Kidney capillary endothelial cell (primary cell): ENCODE results near the gene FREM1.

ENCODE experiments used
- DNase-seq: peaks from one replicate; pipeline ENCODE4 v3.0.0-alpha.2; 2018; ENCODE audit warnings: low spot score

Gene FREM1

DNA sequence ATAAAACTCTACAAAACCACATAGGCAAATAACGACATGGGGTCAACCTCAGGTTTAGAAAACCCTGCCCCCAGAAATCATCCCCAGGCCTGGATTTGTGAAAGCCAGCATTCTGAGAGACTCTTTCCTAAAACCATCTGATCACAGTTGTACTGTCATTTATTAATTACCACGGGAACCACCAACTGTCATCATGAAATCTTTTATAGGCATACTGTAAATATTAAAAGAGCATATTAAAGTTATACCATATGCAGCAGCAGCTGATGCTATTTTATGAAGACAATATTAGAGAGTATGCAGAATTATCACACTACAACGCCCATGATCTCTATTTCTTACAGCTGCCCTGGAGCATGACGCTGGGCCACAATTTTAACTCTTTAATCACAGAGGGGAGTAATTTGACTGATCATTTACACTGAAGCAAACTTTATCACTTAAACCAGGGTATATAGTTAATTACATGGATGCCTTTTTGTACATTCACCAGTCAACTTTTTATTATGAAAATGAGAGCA, 208.0 kb downstream of the FREM1 start:
- DNase-seq: no peak

DNA sequence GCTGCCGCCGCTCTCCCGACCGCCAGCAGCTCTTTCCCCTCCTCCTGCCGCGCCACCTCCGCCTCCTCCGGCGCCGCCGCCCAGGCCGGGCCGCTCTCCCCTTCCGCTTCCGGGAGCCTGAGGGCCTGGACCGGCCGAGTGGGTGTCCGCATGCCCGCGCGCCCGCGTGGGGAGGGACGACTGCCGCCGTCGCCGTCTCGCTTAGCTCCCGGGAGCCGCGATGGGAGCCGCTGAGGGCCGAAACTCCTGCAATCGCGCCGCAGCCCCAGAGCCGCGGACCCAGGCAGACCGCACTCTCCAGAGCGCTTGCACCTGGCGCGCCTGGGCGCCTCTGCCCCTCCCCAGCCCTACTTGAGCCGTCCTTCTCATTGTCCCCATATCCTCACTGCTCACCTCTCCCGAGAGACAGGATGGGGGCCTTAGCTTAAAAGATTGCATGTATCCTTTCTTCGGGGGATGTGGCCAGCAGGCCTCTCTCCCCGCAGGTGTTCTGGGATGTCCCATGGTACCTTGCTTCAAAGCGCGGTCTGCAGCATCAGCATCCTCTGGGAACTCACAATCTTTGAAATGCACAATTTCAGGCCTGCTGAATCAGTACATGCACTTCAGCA, 216.9 kb downstream of the FREM1 start, which contains the start of gene ZDHHC21:
Gene ZDHHC21, minus strand, starts transcription at position 182 of the 611 bp plus-strand sequence. CDS start 19,092 bp downstream, outside the sequence.
- peak; percentile 47 for DNase-seq

DNA sequence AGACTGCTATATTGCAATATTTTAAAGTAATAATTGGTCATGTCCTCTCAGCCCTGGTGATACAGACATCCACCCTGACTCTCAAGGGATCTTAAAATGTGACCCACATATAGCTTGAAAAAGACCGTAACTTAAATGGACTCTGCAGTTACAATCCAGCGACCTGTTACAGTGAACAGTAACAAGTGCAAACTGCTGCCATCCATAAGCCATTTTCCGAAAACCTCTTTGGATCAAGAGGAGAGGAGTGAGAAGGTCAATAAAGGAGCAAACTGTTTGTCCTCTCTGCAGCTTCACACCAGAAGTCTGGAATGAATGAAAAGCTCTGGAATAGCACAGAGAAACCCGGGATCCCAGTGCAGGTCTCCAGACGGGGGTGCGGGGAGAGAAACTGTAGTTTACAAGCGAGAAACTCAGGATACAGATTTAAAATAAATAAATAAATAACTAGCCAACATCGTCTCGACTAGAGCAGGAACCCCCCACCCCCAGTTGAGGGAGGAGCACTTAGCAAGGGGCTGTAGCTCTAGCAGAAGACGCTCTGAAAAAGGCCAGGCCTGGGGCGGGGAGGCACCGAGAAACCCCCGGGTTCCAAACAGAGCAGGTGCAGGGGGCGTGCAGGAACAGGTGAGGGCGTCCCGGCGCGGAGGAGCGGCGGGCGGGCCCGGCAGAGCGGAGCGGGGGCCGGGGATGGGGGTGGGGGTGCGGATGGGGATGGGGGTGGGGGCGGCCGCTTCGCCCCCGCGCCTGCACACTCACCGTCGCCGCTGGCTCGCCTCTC, 217.6 kb downstream of the FREM1 start:
- DNase-seq: peak; percentile 24

DNA sequence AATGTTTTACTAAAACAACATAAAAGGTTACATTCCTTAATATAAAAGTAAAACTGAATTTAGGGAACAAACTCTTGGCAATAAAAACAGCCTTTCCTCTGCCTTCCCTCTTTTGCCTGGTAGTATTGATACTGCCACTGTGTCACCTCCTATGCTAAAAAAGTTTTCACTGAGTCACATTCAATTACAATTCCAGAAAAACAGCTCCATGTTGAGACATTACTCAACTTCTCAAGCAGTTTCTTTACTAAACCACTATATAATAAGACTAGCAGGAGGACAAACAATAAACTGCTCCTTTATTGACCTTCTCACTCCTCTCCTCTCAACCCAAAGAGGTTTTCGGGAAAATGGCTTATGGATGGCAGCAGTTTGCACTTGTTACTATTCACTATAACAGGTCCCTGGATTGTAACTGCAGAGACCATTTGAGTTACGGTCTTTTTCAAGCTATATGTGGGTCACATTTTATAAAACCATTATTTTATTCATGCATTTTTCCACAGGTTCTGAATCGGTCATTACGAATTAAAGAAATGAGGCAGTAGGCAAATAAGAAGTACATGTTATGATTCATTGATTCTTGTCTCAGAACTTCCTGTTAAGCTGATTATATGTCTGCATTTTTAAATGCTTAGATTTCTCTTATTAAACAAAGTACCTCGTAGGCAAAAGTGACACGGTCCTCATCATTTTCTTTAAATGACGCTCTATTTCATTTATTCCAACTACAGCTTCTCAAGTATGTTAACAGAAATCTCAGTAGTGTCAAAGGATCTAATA, 219.1 kb downstream of the FREM1 start:
- peak; percentile 34 for DNase-seq

DNA sequence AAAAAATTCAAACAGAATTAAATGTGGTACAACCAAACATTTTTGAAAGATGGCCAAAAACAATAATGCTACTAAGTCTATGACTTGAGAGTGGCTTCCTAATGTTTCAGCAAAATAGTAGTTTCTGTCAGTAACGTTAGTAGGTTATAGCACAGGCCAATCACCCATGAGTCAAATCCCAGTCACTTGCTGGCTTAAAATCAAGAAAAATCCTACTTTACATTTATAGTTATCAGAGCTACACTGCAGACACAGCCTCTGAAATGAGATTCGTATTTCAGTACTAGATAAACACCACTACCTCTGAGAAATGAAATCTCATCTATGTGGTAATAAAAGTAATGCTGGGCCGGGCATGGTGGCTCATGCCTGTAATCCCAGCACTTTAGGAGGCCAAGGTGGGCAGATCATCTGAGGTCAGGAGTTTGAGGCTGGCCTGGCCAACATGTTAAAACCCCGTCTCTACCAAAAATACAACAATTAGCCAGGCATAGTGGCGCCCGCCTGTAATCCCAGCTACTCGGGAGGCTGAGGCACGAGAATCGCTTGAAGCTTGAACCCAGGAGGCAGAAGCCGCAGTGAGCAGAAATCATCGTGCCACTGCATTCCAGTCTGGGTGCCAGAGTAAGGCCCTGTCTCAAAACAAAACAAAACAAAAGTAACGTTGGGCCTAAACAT, 223.0 kb downstream of the FREM1 start:
- peak; percentile 26 for DNase-seq

DNA sequence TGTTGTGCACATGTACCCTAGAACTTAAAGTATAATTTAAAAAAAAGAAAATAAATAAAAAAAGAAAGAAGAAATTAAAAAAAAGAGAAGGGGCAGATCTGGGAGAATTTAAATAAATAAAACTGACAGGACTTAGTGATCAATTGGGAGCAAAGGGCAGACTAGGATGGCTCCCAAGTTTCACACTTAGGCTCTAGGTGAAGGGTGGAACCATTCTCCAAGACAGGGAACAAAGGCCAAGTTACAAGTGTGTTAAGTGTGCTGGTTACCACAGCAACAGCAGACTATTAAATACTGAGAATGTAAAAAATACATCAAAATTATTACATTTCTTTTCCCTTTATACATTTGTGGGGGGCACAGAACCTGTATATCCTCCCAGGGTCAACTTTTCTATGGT, 224.1 kb downstream of the FREM1 start:
- no peak for DNase-seq
